HepG2 (cell line): ENCODE results near the gene SMIM12. TPM values are rescaled to one million over a fixed set of nuclear protein-coding genes. Genes with fewer than 3 reads are reported as not detected.

Experiments used
- ARID5B ChIP-seq: IDR thresholded peaks from 2 replicates; pipeline ENCODE4 v1.4.0; 2020; ENCODE audit warnings: mild to moderate bottlenecking, missing genetic modification reagents
- ARNT2 ChIP-seq: sonication (generic); formaldehyde crosslinking; IDR thresholded peaks from 2 replicates; pipeline ENCODE4 v1.8.0; 2022; ENCODE audit warnings: mild to moderate bottlenecking, low read depth, missing genetic modification reagents, moderate library complexity
- ATF7 ChIP-seq, 2 experiments: fragments of 450-650 bp in 1 of 2; sonication (generic) in 1 of 2; formaldehyde crosslinking in 1 of 2; IDR thresholded peaks; 2 replicates each; pipeline versions ENCODE4 v1.4.0 to v1.6.1; 2016 to 2020; ENCODE audit warnings: antibody characterized with exemption in 1 of 2, mild to moderate bottlenecking in 1 of 2, missing genetic modification reagents in 1 of 2
- FOSL1 ChIP-seq: sonication (generic); formaldehyde crosslinking; IDR thresholded peaks from 2 replicates; pipeline ENCODE4 v1.9.0; 2021; ENCODE audit warnings: missing genetic modification reagents, borderline replicate concordance
- HDAC2 ChIP-seq: sonication (generic); formaldehyde crosslinking; IDR thresholded peaks from 2 replicates; pipeline ENCODE4 v1.4.0; 2020; ENCODE audit warnings: missing genetic modification reagents
- HNF1B ChIP-seq: sonication (generic); formaldehyde crosslinking; IDR thresholded peaks from 2 replicates; pipeline ENCODE4 v1.5.1; 2020; ENCODE audit warnings: mild to moderate bottlenecking, moderate library complexity, missing genetic modification reagents
- HOMEZ ChIP-seq: IDR thresholded peaks from 2 replicates; pipeline ENCODE4 v1.6.1; 2016; ENCODE audit warnings: low read depth
- KDM4B ChIP-seq: sonication (generic); formaldehyde crosslinking; IDR thresholded peaks from 2 replicates; pipeline ENCODE4 v1.4.0; 2020; ENCODE audit warnings: missing genetic modification reagents
- MAFG ChIP-seq: sonication (generic); formaldehyde crosslinking; IDR thresholded peaks from 2 replicates; pipeline ENCODE4 v1.5.1; 2020; ENCODE audit warnings: mild to moderate bottlenecking, missing genetic modification reagents
- MLLT10 ChIP-seq: sonication (generic); formaldehyde crosslinking; IDR thresholded peaks from 2 replicates; pipeline ENCODE4 v1.4.0; 2020; ENCODE audit warnings: missing genetic modification reagents
- PRDM4 ChIP-seq: sonication (generic); formaldehyde crosslinking; IDR thresholded peaks from 2 replicates; pipeline ENCODE4 v1.9.0; 2021; ENCODE audit warnings: missing genetic modification reagents, borderline replicate concordance
- RBM22 ChIP-seq: fragments of 200-400 bp; formaldehyde crosslinking; optimal IDR thresholded peaks from 2 replicates; pipeline ENCODE3; 2017; ENCODE audit warnings: mild to moderate bottlenecking, low read length, moderate library complexity
- SIN3B ChIP-seq: fragments of 150-350 bp; IDR thresholded peaks from 2 replicates; pipeline ENCODE4 v1.6.1; 2014; ENCODE audit warnings: low read length
- SRSF9 ChIP-seq: fragments of 200-400 bp; formaldehyde crosslinking; IDR thresholded peaks from 2 replicates; pipeline ENCODE4 v1.6.1; 2018; ENCODE audit warnings: borderline replicate concordance, mild to moderate bottlenecking, low read depth, low read length; ENCODE audit not compliant: insufficient read depth, poor library complexity, severe bottlenecking
- TCF7L2 ChIP-seq: IDR thresholded peaks from 2 replicates; pipeline ENCODE4 v1.6.1; 2011; ENCODE audit warnings: mild to moderate bottlenecking, low read depth, low read length, moderate library complexity
- TRAFD1 ChIP-seq: sonication (generic); formaldehyde crosslinking; IDR thresholded peaks from 2 replicates; pipeline ENCODE4 v1.5.1; 2020; ENCODE audit warnings: missing genetic modification reagents, mild to moderate bottlenecking, borderline replicate concordance
- ZFP36L1 ChIP-seq: sonication (generic); formaldehyde crosslinking; IDR thresholded peaks from 2 replicates; pipeline ENCODE4 v1.8.0; 2022; ENCODE audit warnings: mild to moderate bottlenecking, missing genetic modification reagents, moderate library complexity
- ZNF121 ChIP-seq: sonication (generic); formaldehyde crosslinking; IDR thresholded peaks from 2 replicates; pipeline ENCODE4 v1.5.0; 2020; ENCODE audit warnings: mild to moderate bottlenecking, missing genetic modification reagents
- polyA plus RNA-seq, 8 experiments: library from polyadenylated mRNA; depleted of rRNA in 3 of 8; stranded (reverse) in 7 of 8; unstranded in 1 of 8; fragments of >200 nt; fragmentation: Illumina TruSeq in 4 of 8; extraction: Trizol in 4 of 8; gene quantifications; 2 replicates each; pipeline versions ENCODE4 v1.2.1 to v1.2.3, GENCODE V29; 2011 to 2016; ENCODE audit warnings: low read depth in 4 of 8, missing spikeins in 1 of 8, mixed read lengths in 1 of 8; ENCODE audit not compliant: insufficient read depth in 1 of 8
- total RNA-seq, 5 experiments: library from RNA; depleted of rRNA; stranded (reverse); fragments of >200 nt; fragmentation: Illumina TruSeq; extraction: Trizol; gene quantifications; 2 replicates each; pipeline ENCODE4 v1.2.3, GENCODE V29; 2016; ENCODE audit warnings: low read depth in 1 of 5

Gene SMIM12
- total and polyA plus RNA-seq, 2 of the 13 experiments (the other 11 are each of a cell fraction or from before 2014, with no cell fraction given) = 20.1 to 41.3 TPM

- TF ChIP-seq ZNF121 (CRISPR knock-in tag) (no peak), ZFP36L1 (CRISPR knock-in tag) (no peak), SIN3B (peak; percentile 66; the same call in 1 of the 2 replicates), SRSF9 (no peak), HDAC2 (peak; percentile 47; the same call in 1 of the 2 replicates), MAFG (CRISPR knock-in tag) (no peak), ATF7 (IDR thresholded peaks at IDR 0.05) (no peak), ATF7 (CRISPR knock-in tag; IDR thresholded peaks at IDR 0.05) (0 out of 2 replicates have a peak, but pooled peaks have one; percentile 27), FOSL1 (no peak), HNF1B (0 out of 2 replicates have a peak, but pooled peaks have one; percentile 19), RBM22 (no peak), PRDM4 (CRISPR knock-in tag) (no peak), HOMEZ (peak; percentile 31; the same call in 1 of the 2 replicates), ARNT2 (no peak), TRAFD1 (no peak), KDM4B (CRISPR knock-in tag) (0 out of 2 replicates have a peak, but pooled peaks have one; percentile 52), ARID5B (CRISPR knock-in tag) (peak; percentile 36; the same call in 1 of the 2 replicates), MLLT10 (no peak), TCF7L2 (no peak)
These were observed 6.8 kb downstream of the SMIM12 start (continued) for GRCh38 chr1:34852677-34853217.
